ENCODE measurements around the gene CCDC86. TPM values are rescaled to one million over a fixed set of nuclear protein-coding genes. Genes with fewer than 3 reads are reported as not detected.
A peak's percentile ranks its signal among the peaks of the same experiment; 100 is the strongest.

The CCDC86 gene
- total RNA-seq, 2 experiments from 2014 or later: 8.0 to 9.0 TPM

DNA sequence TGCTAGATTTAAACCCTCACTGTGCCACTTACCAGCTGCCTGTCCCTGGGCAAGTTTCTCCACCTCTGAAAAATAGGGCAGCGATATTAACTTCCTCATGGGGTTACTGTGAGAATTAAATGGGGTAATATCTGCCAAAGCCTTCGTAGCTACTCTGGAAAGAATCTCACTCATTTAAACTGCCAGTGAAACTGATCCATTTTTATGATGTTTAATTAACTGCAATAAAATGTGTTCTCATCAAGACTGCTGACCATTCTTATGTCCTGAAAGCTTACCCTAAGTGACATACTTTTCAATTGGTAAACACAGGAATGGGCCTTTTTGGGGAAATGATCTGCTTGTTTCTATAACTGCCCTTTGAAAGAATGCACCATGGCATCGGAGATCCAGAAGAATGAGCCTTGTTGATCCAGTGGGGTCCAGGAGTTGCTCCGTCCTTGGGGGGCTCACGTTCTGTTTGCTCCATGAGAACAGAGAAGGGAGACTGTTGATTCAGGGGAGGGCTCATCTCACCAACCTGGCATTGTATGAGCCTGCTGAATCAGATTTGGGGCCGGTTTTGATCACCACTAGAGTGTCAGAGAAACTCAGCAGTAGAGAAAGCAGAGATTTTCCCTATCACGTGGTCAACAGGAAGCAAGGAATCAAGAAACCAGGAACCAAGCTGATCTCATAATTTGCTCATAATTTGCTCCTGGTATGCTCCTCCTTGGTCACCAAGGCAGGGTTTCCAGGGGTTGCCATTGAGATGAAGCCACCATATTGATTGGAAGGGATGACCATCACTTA lies 7.0 kb upstream of the CCDC86 start:
- POLR2A ChIA-PET: no interaction called here
- H3K4me3 ChIP-seq (ENCODE audit: low read length): no peak overlapping the region
- H3K9me3 Mint-ChIP-seq: no peaks in the 10 kb centered on the region
- intact Hi-C loops (cut with DNase I, micrococcal nuclease): no loop called here
- H3K27ac ChIP-seq (ENCODE audit: low read depth in 1 of 2, low read length in 2 of 2): no peak overlapping the region
- DNase-seq (no peak), ATAC-seq (ENCODE audit: poor library complexity) (no peak)
- peaks cover 17% of the 10 kb centered on the region for H3K27me3 Mint-ChIP-seq
- H3K4me1 Mint-ChIP-seq (ENCODE audit: low read depth): no peaks in the 10 kb centered on the region
- H3K4me3 Mint-ChIP-seq: no peak overlapping the region
- peaks cover 0 to 3% of the 10 kb centered on the region in 2 experiments for H3K27me3 ChIP-seq (ENCODE audit: control insufficient read depth in 1 of 2, insufficient read depth in 2 of 2, low read length in 2 of 2)
- H3K36me3 ChIP-seq (ENCODE audit: insufficient read depth, low read length): no peaks in the 10 kb centered on the region
- no peaks in the 10 kb centered on the region for H3K9me3 ChIP-seq (ENCODE audit: control insufficient read depth in 1 of 2, insufficient read depth in 1 of 2, low read length in 2 of 2)
- TF ChIP-seq, protein P1, sequence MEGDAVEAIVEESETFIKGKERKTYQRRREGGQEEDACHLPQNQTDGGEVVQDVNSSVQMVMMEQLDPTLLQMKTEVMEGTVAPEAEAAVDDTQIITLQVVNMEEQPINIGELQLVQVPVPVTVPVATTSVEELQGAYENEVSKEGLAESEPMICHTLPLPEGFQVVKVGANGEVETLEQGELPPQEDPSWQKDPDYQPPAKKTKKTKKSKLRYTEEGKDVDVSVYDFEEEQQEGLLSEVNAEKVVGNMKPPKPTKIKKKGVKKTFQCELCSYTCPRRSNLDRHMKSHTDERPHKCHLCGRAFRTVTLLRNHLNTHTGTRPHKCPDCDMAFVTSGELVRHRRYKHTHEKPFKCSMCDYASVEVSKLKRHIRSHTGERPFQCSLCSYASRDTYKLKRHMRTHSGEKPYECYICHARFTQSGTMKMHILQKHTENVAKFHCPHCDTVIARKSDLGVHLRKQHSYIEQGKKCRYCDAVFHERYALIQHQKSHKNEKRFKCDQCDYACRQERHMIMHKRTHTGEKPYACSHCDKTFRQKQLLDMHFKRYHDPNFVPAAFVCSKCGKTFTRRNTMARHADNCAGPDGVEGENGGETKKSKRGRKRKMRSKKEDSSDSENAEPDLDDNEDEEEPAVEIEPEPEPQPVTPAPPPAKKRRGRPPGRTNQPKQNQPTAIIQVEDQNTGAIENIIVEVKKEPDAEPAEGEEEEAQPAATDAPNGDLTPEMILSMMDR (IDR thresholded peaks at IDR 0.05): no peak
- no peak overlapping the region for H3K27ac Mint-ChIP-seq
- peaks cover 9% of the 10 kb centered on the region for H3K4me1 ChIP-seq (ENCODE audit: insufficient read depth, low read length)
- CTCF ChIA-PET: interaction anchor here (1.0 kb wide), 1 partner anchor 53 kb away, joined by 3 read pairs; no protein-coding TSS in a partner anchor
- H3K36me3 Mint-ChIP-seq (ENCODE audit: low read depth): no peaks in the 10 kb centered on the region

DNA sequence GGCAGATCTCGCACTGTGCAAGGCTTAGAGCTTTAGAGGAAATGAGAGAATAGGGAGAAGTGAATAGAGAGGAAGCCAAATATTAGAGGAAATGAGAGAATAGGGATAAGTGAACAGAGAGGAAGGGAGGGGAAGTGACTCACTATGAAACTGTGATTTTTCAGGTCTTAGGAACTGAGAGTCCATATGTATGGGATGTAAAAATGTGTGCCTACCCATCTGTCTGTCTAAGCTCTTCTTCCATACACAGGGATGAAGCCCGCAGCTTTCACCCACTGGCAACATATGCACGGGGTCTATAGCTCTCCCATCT lies 6.4 kb upstream of the CCDC86 start:
- POLR2A ChIA-PET: no interaction called here
- intact Hi-C loops (cut with DNase I, micrococcal nuclease): no loop called here
- H3K36me3 Mint-ChIP-seq (ENCODE audit: low read depth): no peaks in the 10 kb centered on the region

GRCh38 chr11:60836866-60837515 lies 4.9 kb upstream of the CCDC86 start:
- H3K4me3 ChIP-seq (ENCODE audit: low read length): no peak overlapping the region
- no peak overlapping the region for H3K27ac Mint-ChIP-seq
- H3K27ac ChIP-seq (ENCODE audit: low read depth in 1 of 2, low read length in 2 of 2): no peak overlapping the region
- H3K9me3 ChIP-seq (ENCODE audit: control insufficient read depth in 1 of 2, insufficient read depth in 1 of 2, low read length in 2 of 2): no peaks in the 10 kb centered on the region
- H3K27me3 ChIP-seq (ENCODE audit: control insufficient read depth in 1 of 2, insufficient read depth in 2 of 2, low read length in 2 of 2): peaks cover 0 to 3% of the 10 kb centered on the region in 2 experiments
- H3K36me3 ChIP-seq (ENCODE audit: insufficient read depth, low read length): no peaks in the 10 kb centered on the region
- intact Hi-C loops (cut with DNase I, micrococcal nuclease): no loop called here
- ChIA-PET CTCF (no interaction called here), POLR2A (interaction anchor here (0.7 kb wide), 1 partner anchor 150 kb away, joined by 3 read pairs; no protein-coding TSS in a partner anchor)
- ATAC-seq (ENCODE audit: poor library complexity) (no peak), DNase-seq (no peak)
- no peaks in the 10 kb centered on the region for H3K9me3 Mint-ChIP-seq
- TF ChIP-seq, protein P1 (IDR thresholded peaks at IDR 0.05): no peak
- H3K27me3 Mint-ChIP-seq: peaks cover 9% of the 10 kb centered on the region
- H3K36me3 Mint-ChIP-seq (ENCODE audit: low read depth): no peaks in the 10 kb centered on the region
- H3K4me3 Mint-ChIP-seq: no peak overlapping the region
- peaks cover 10% of the 10 kb centered on the region for H3K4me1 Mint-ChIP-seq (ENCODE audit: low read depth)
- H3K4me1 ChIP-seq (ENCODE audit: insufficient read depth, low read length): peaks cover 15% of the 10 kb centered on the region

More for the DNA sequence above, 6.4 kb upstream of the CCDC86 start:
- no peaks in the 10 kb centered on the region for H3K36me3 ChIP-seq (ENCODE audit: insufficient read depth, low read length)
- TF ChIP-seq, protein P1 (IDR thresholded peaks at IDR 0.05): no peak
- H3K27me3 Mint-ChIP-seq: peaks cover 17% of the 10 kb centered on the region
- H3K4me3 Mint-ChIP-seq: no peak overlapping the region
- H3K4me1 Mint-ChIP-seq (ENCODE audit: low read depth): no peaks in the 10 kb centered on the region
- no peaks in the 10 kb centered on the region for H3K9me3 ChIP-seq (ENCODE audit: control insufficient read depth in 1 of 2, insufficient read depth in 1 of 2, low read length in 2 of 2)
- no peaks in the 10 kb centered on the region for H3K9me3 Mint-ChIP-seq
- no peak overlapping the region for H3K4me3 ChIP-seq (ENCODE audit: low read length)
- no peak for ATAC-seq (ENCODE audit: poor library complexity)
- DNase-seq: peak in 2 of 14 experiments; percentile 41 to 42
- no peak overlapping the region for H3K27ac ChIP-seq (ENCODE audit: low read depth in 1 of 2, low read length in 2 of 2)
- peaks cover 0 to 3% of the 10 kb centered on the region in 2 experiments for H3K27me3 ChIP-seq (ENCODE audit: control insufficient read depth in 1 of 2, insufficient read depth in 2 of 2, low read length in 2 of 2)
- no peak overlapping the region for H3K27ac Mint-ChIP-seq
- CTCF ChIA-PET: interaction anchor here (1.0 kb wide), 1 partner anchor 52 kb away, joined by 3 read pairs; no protein-coding TSS in a partner anchor
- H3K4me1 ChIP-seq (ENCODE audit: insufficient read depth, low read length): peaks cover 9% of the 10 kb centered on the region

Data from CD4-positive, alpha-beta T cell (primary cell).